ENCODE results near the gene RASGRF2.

DNA sequence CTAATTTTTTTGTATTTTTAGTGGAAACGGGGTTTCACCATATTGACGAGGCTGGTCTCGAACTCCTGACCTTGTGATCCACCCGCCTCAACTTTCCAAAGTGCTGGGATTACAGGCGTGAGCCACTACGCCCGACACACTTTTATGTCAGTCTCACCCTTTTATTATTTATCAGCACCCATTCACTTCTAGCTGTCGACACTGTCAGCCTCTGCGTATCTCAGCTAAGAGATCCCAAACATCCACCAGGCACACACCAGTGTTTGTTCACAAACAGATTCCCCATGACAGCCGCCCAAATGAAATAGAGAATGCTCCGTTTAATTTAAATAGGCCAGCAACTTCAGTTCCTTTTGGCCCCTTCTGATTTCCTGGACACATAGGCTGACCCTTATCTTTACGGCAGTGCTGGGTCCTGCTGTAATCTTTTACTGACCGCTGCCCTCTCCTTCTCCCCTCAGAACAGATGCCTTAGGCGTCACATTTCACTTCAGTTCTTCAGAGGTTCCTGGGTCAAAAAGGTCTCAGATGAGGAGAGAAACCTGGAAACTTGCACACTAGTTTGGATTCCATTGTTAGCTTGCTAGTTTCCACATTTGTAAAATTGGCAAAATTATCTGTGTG, 229.8 kb downstream of the RASGRF2 start:
- TF ChIP-seq EP300 (IDR thresholded peaks at IDR 0.05) (no peak), POLR2AphosphoS5 (IDR thresholded peaks at IDR 0.05) (no peak)
- TF ChIP-seq, protein P1, sequence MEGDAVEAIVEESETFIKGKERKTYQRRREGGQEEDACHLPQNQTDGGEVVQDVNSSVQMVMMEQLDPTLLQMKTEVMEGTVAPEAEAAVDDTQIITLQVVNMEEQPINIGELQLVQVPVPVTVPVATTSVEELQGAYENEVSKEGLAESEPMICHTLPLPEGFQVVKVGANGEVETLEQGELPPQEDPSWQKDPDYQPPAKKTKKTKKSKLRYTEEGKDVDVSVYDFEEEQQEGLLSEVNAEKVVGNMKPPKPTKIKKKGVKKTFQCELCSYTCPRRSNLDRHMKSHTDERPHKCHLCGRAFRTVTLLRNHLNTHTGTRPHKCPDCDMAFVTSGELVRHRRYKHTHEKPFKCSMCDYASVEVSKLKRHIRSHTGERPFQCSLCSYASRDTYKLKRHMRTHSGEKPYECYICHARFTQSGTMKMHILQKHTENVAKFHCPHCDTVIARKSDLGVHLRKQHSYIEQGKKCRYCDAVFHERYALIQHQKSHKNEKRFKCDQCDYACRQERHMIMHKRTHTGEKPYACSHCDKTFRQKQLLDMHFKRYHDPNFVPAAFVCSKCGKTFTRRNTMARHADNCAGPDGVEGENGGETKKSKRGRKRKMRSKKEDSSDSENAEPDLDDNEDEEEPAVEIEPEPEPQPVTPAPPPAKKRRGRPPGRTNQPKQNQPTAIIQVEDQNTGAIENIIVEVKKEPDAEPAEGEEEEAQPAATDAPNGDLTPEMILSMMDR (IDR thresholded peaks at IDR 0.05) = no peak

Data from suprapubic skin (tissue), 4 donors.